HG03378 (cell line): ENCODE results near the gene SCAMP4.

Experiments
- ATAC-seq: cut with Tn5 transposase; IDR thresholded peaks from one replicate; pipeline ENCODE4 v1.9.1; 2021; ENCODE audit warnings: mild to moderate bottlenecking, moderate library complexity; ENCODE audit not compliant: unreplicated experiment

The SCAMP4 gene

GRCh38 chr19:1911098-1911497 is 5.9 kb downstream of the SCAMP4 start:
- ATAC-seq: no peak

- ATAC-seq: no peak
Observed at GRCh38 chr19:1911995-1912394, 6.8 kb downstream of the SCAMP4 start.

GRCh38 chr19:1912760-1913505 is 7.7 kb downstream of the SCAMP4 start:
- ATAC-seq: no peak

- no peak for ATAC-seq
Observed at GRCh38 chr19:1913781-1914577, 8.8 kb downstream of the SCAMP4 start.

GRCh38 chr19:1914826-1915341 is 9.7 kb downstream of the SCAMP4 start:
- no peak for ATAC-seq

- ATAC-seq: no peak
Observed at GRCh38 chr19:1917146-1917545, 11.9 kb downstream of the SCAMP4 start.

- no peak for ATAC-seq
Observed at GRCh38 chr19:1917926-1918325, 12.7 kb downstream of the SCAMP4 start.

- ATAC-seq: no peak
Observed at GRCh38 chr19:1918975-1919374, 13.8 kb downstream of the SCAMP4 start.

GRCh38 chr19:1920644-1921043 is 15.4 kb downstream of the SCAMP4 start:
- ATAC-seq: no peak

- no peak for ATAC-seq
Observed at GRCh38 chr19:1921326-1921725, 16.1 kb downstream of the SCAMP4 start.

- no peak for ATAC-seq
Observed at GRCh38 chr19:1921825-1922224, 16.6 kb downstream of the SCAMP4 start.

GRCh38 chr19:1922803-1923202 is 17.6 kb downstream of the SCAMP4 start:
- ATAC-seq: no peak

GRCh38 chr19:1923319-1923718 is 18.1 kb downstream of the SCAMP4 start:
- no peak for ATAC-seq

- no peak for ATAC-seq
Observed at GRCh38 chr19:1924320-1924961, 19.2 kb downstream of the SCAMP4 start.

GRCh38 chr19:1925544-1925943 is 20.3 kb downstream of the SCAMP4 start:
- no peak for ATAC-seq

- no peak for ATAC-seq
Observed at GRCh38 chr19:1929021-1929742, 24.0 kb downstream of the SCAMP4 start.

- no peak for ATAC-seq
Observed at GRCh38 chr19:1931445-1931844, 26.2 kb downstream of the SCAMP4 start.

- no peak for ATAC-seq
Observed at GRCh38 chr19:1932395-1932794, 27.2 kb downstream of the SCAMP4 start.

- ATAC-seq: no peak
Observed at GRCh38 chr19:1933244-1933643, 28.0 kb downstream of the SCAMP4 start.

GRCh38 chr19:1933942-1934341 is 28.7 kb downstream of the SCAMP4 start:
- no peak for ATAC-seq
